A673 (cell line): ENCODE data around the gene EPB41L4B. TPM values are rescaled to one million over a fixed set of nuclear protein-coding genes. Genes with fewer than 3 reads are reported as not detected.

ENCODE experiments used
- BruUV-seq: library from RNA; stranded (reverse); fragments of 400-500 nt; replicated peaks from 2 replicates; lab custom pipeline; 2021; lab: Mats Ljungman, UMichigan
- CTCF ChIA-PET: fragments of 300-600 bp; sonication (Branson Sonifier 250); formaldehyde crosslinking; loops from one replicate; lab custom pipeline; 2022; ENCODE audit warnings: antibody characterized with exemption; lab: Charles Lee
- POLR2A ChIA-PET: fragments of 300-600 bp; sonication (Branson Sonifier 250); formaldehyde crosslinking; loops from one replicate; lab custom pipeline; 2022; ENCODE audit warnings: antibody characterized with exemption; ENCODE audit not compliant: low non-redundant PET; lab: Charles Lee
- DNase-seq: peaks from one replicate; pipeline ENCODE4 v3.0.0-alpha.2; 2015; ENCODE audit warnings: low spot score
- H3K27ac ChIP-seq: fragments of 200-600 bp; sonication (generic); 2 replicates; pipeline ENCODE4 v1.5.1; 2016; ENCODE audit warnings: mixed run types, low read depth, mild to moderate bottlenecking, mixed read lengths, antibody characterized with exemption, low read length; ENCODE audit not compliant: poor library complexity, severe bottlenecking
- H3K27me3 ChIP-seq: fragments of 200-600 bp; sonication (generic); replicated peaks from 2 replicates; pipeline ENCODE4 v1.6.1; 2017; ENCODE audit warnings: mixed run types, low read depth, mild to moderate bottlenecking, mixed read lengths, antibody characterized with exemption, low read length; ENCODE audit not compliant: insufficient read depth, poor library complexity
- H3K36me3 ChIP-seq: fragments of 200-600 bp; sonication (generic); 2 replicates; pipeline ENCODE4 v1.6.1; 2016; ENCODE audit warnings: mixed run types, mild to moderate bottlenecking, mixed read lengths, antibody characterized with exemption, low read length; ENCODE audit not compliant: insufficient read depth, poor library complexity, severe bottlenecking
- H3K4me1 ChIP-seq: fragments of 200-600 bp; sonication (generic); 2 replicates; pipeline ENCODE4 v1.6.1; 2017; ENCODE audit warnings: mixed run types, mild to moderate bottlenecking, mixed read lengths, antibody characterized with exemption, low read length; ENCODE audit not compliant: insufficient read depth, poor library complexity, severe bottlenecking
- H3K4me3 ChIP-seq: fragments of 200-600 bp; sonication (generic); 2 replicates; pipeline ENCODE4 v1.5.1; 2016; ENCODE audit warnings: low read depth, mixed run types, mild to moderate bottlenecking, mixed read lengths, low read length; ENCODE audit not compliant: poor library complexity, severe bottlenecking
- H3K9me3 ChIP-seq: fragments of 200-600 bp; sonication (generic); 2 replicates; pipeline ENCODE4 v1.6.1; 2016; ENCODE audit warnings: mixed run types, low read depth, mild to moderate bottlenecking, mixed read lengths, antibody characterized with exemption, low read length; ENCODE audit not compliant: poor library complexity, severe bottlenecking
- CTCF ChIP-seq: fragments of 300-800, 200-600 bp; sonication (generic); conservative IDR thresholded peaks from 2 replicates; pipeline ENCODE4 v1.5.1; 2017; ENCODE audit warnings: low read depth, mild to moderate bottlenecking, antibody characterized with exemption, low read length, moderate library complexity, mixed read lengths
- EZH2 ChIP-seq: fragments of 200-600 bp; sonication (generic); IDR thresholded peaks from 2 replicates; pipeline ENCODE4 v1.6.1; 2017; ENCODE audit warnings: borderline replicate concordance, low read depth, mild to moderate bottlenecking, mixed read lengths, antibody characterized with exemption, low read length; ENCODE audit not compliant: poor library complexity, severe bottlenecking
- intact Hi-C: fragments of 100-400 bp; cut with micrococcal nuclease; formaldehyde crosslinking; loops from one replicate; pipeline ENCODE4 v1.10.0; 2022; ENCODE audit not compliant: unreplicated experiment
- total RNA-seq: library from RNA; stranded (reverse); gene quantifications from 2 replicates; pipeline ENCODE4 v1.2.3, GENCODE V29; 2021

The EPB41L4B gene
- total RNA-seq, 1 experiment from 2014 or later: not detected

DNA sequence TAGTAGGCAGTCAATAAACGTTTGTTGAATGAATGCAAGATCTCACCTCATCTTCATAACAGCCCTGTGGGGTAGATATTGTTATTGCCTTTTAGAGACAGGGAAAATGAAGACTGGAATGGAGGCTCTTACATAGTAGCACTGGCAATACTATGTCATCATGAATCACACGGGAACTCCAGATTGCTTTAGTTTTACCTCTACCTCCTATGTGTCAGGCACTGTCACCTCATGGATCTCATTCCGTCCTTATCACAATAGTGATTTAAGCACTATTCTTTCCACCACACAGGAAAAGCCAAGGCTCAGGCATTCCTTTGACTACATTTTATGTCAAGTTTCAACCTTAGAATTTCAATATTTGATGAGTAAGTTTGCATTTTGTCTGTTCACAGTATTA lies 2.9 kb upstream of the EPB41L4B start:
- DNase-seq: no peak
- intact Hi-C loops: loop anchor here (5.0 kb wide), 1 partner anchor 81 kb away; no protein-coding TSS in a partner anchor
- CTCF ChIA-PET: no interaction called here
- H3K4me1 ChIP-seq: peaks cover under 1% of the 10 kb centered on the region
- H3K27ac ChIP-seq: no peak overlapping the region
- no peaks in the 10 kb centered on the region for H3K9me3 ChIP-seq
- POLR2A ChIA-PET: no interaction called here
- H3K36me3 ChIP-seq: no peaks in the 10 kb centered on the region
- H3K4me3 ChIP-seq: no peak overlapping the region
- BruUV-seq: no TSS peak
- TF ChIP-seq CTCF (no peak), EZH2 (no peak)
- peaks cover 40% of the 10 kb centered on the region for H3K27me3 ChIP-seq

DNA sequence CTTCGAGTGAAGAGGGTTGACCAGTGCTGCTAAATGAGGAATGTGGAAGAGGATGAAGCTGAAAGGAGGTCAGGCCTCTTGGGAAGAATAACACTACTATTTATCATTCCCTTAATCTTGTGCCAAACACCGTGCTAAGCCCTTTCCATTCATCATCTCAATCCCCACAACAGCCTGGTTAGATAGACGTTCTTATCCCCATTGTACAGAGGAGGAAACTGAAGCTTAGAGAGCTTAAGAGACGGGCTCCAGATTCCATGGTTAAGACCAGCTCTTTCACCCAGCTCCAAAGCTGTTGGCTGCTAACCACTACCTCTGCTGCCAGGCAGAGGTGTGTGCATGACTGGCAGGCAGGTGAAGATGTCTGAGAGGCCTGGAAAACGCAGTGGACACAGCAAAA lies 868 bp upstream of the EPB41L4B start:
- no peaks in the 10 kb centered on the region for H3K36me3 ChIP-seq
- intact Hi-C loops: loop anchor here (5.0 kb wide), 1 partner anchor 79 kb away; no protein-coding TSS in a partner anchor
- TF ChIP-seq EZH2: no peak
- no peak for TF ChIP-seq CTCF
- ChIA-PET CTCF (interaction anchor here (0.5 kb wide), 1 partner anchor 1894 kb away, joined by 5 read pairs; no protein-coding TSS in a partner anchor), POLR2A (no interaction called here)
- no peaks in the 10 kb centered on the region for H3K4me1 ChIP-seq
- peaks cover 61% of the 10 kb centered on the region for H3K27me3 ChIP-seq
- no peak overlapping the region for H3K27ac ChIP-seq
- H3K9me3 ChIP-seq: no peaks in the 10 kb centered on the region
- no peak overlapping the region for H3K4me3 ChIP-seq
- no TSS peak for BruUV-seq
- DNase-seq: no peak

GRCh38 chr9:109320331-109320741 lies 523 bp downstream of the EPB41L4B start:
- no peak for DNase-seq

More at GRCh38 chr9:109320331-109320741, 523 bp downstream of the EPB41L4B start:
- Histone ChIP-seq H3K4me1 (no peaks in the 10 kb centered on the region), H3K9me3 (no peaks in the 10 kb centered on the region), H3K27me3 (peaks cover 75% of the 10 kb centered on the region), H3K4me3 (no peak overlapping the region), H3K27ac (no peak overlapping the region), H3K36me3 (no peaks in the 10 kb centered on the region)
- no TSS peak for BruUV-seq
- intact Hi-C loops: loop anchor here (5.0 kb wide), 1 partner anchor 78 kb away; no protein-coding TSS in a partner anchor
- POLR2A ChIA-PET: no interaction called here
- no peak for TF ChIP-seq EZH2
- no peak for TF ChIP-seq CTCF
- CTCF ChIA-PET: no interaction called here
